OCI-LY1 (cell line): ENCODE measurements around the gene EPO.

Experiments used
- CTCF ChIP-seq: fragments of 200-600 bp; sonication (generic), shearing (Covaris generic); IDR thresholded peaks from 2 replicates; pipeline ENCODE4 v1.5.1; 2017; ENCODE audit warnings: mild to moderate bottlenecking, antibody characterized with exemption, low read length, moderate library complexity, mixed read lengths
- EZH2 ChIP-seq: fragments of 200-600 bp; sonication (generic), shearing (Covaris generic); IDR thresholded peaks from 2 replicates; pipeline ENCODE4 v1.8.0; 2017; ENCODE audit warnings: borderline replicate concordance, mixed run types, mild to moderate bottlenecking, antibody characterized with exemption, low read length, moderate library complexity, mixed read lengths

GRCh38 chr7:100744605-100745004 is 24.3 kb downstream of the EPO start:
- TF ChIP-seq CTCF (no peak), EZH2 (no peak)
